NCI-H146 (cell line): ENCODE measurements around the gene B4GALNT4.
"Not testable (repeated sequence)": the region's sequence is repeated elsewhere in the genome, so short reads cannot be mapped to it uniquely, and the experiment has no call there.

Experiments used
- DNase-seq: peaks from one replicate; lab custom pipeline; 2025; lab: John Stamatoyannopoulos, UW

B4GALNT4 gene

GRCh38 chr11:408154-409007 is 39.1 kb downstream of the B4GALNT4 start:
- DNase-seq, result no peak

GRCh38 chr11:409008-409599 is 39.8 kb downstream of the B4GALNT4 start:
- no peak for DNase-seq

DNA sequence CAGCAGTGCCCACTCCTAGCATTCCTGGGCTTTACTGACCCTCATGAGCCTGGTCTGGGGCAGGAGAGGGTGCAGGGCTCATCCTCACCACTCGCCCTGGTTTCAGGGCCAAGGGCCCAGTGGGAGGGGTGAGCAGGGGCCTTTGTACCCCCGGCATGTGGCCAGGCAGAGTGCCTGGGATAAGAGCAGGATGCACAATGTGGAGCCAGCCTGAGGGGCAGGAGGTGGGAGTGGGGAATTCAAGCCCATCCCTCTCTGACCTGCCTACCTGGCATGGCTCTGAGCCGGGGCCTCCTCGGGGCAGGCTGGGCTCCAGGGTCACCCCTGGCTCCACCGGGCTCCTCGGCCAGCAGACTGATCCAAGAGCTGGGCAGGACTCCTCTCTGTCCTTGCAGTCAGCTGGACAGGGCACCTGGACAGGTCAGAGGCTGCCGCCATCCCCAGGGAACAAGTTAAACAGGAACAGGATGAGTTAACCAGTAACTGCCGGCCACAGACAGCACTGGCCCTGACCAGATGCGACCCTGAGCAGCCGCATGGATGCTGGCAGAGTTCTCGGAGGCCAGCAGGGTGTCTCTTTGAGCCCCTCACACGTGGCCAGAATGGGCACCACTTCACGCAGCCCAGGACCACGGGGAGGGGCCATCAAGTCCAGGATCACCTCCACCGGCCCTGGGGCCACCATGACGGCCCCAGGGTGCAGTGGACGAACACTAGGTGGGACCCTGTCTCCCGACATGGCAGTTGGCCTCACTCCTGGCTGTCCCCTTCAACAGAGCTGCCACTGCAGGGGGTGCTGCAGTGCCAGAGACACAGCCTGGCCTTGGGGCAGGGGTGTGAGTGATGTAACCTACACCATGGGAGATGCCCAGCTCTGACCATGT is 40.5 kb downstream of the B4GALNT4 start:
- DNase-seq, result no peak

DNA sequence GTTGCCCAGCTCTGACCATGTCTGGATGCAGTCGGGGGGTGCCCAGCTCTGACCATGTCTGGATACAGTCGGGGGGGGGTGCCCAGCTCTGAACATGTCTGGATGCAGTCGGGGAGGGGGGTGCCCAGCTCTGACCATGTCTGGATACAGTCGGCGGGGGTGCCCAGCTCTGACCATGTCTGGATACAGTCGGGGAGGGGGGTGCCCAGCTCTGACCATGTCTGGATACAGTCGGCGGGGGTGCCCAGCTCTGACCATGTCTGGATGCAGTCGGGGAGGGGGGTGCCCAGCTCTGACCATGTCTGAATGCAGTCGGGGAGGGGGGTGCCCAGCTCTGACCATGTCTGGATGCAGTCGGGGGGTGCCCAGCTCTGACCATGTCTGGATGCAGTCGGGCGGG is 41.4 kb downstream of the B4GALNT4 start:
- DNase-seq, result not testable (repeated sequence)

GRCh38 chr11:411520-411919 is 42.2 kb downstream of the B4GALNT4 start:
- DNase-seq, result not testable (repeated sequence)

GRCh38 chr11:412641-413119 is 43.4 kb downstream of the B4GALNT4 start:
- no peak for DNase-seq

DNA sequence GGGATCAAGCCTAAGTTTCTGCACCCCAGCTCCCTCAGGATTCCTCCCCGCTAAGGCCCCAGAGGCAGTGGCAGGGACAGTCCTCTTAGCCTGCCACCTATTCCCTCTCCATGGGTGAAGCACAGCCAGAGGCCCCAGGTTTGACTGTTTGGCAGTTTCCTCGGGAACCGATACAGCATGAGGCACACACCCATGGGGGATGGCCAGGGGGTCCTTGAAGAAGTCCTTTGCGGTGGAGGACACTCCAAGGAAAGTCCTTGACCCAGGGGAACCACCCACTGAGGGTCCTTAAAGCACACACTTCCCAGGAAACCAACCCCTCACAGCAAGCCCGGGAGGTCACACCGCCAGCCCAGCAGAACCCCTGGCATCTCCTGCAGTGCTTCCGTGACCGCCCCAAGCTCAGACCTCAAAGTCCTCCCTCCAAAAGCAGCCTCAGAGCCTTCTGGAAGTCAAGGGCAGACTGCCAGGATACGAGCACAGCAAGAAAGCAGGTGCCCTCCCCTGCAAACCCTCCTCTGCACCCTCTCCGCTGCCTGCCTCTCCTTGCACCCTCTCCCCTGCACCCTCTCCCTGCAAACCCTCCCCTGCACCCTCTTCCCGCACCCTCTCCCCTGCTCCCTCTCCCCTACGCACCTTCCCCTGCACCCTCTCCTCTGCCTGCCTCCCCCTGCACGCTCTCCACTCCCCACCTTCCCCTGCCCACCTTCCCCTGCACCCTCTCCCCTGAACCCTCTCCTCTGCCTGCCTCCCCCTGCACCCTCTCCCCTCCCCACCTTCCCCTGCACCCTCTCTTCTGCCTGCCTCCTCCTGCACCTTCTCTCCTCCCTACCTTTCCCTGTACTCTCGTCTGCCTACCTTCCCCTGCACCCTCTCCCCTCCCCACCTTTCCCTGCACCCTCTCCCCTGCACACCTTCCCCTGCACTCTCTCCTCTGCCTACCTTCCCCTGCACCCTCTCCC is 44.1 kb downstream of the B4GALNT4 start:
- no peak for DNase-seq

- DNase-seq, result no peak
These were observed 45.1 kb downstream of the B4GALNT4 start for GRCh38 chr11:414318-414857.

DNA sequence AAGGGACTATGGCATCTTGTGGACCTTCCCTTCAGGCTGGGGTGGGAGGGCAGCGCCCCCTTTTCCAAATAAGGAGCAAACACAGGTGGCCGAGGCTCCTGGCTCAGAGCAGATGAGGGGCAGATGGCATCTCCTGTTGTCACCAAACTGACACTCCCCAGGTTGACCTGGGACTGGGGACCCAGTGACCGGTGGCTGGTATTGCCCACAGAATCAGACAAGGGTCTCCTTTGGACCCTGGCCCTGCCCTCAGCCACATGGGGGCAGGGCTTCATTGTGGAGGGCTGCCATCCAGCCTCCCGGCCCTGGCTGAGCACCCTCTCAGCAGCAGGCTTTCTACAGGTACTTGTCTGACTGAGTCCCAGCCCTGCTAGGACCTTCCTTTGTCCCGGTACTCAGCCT is 46.3 kb downstream of the B4GALNT4 start:
- DNase-seq, result no peak

GRCh38 chr11:416051-416756 is 46.9 kb downstream of the B4GALNT4 start:
- DNase-seq, result peak; percentile 37

GRCh38 chr11:416757-417621 is 47.7 kb downstream of the B4GALNT4 start:
- DNase-seq, result peak; percentile 87

- DNase-seq, result no peak
These were observed 48.5 kb downstream of the B4GALNT4 start for GRCh38 chr11:417652-418342.

GRCh38 chr11:418343-419247 is 49.3 kb downstream of the B4GALNT4 start:
- DNase-seq, result no peak

GRCh38 chr11:419248-420005 is 50.1 kb downstream of the B4GALNT4 start:
- DNase-seq, result no peak

GRCh38 chr11:420054-420910 is 51.0 kb downstream of the B4GALNT4 start:
- DNase-seq, result no peak

DNA sequence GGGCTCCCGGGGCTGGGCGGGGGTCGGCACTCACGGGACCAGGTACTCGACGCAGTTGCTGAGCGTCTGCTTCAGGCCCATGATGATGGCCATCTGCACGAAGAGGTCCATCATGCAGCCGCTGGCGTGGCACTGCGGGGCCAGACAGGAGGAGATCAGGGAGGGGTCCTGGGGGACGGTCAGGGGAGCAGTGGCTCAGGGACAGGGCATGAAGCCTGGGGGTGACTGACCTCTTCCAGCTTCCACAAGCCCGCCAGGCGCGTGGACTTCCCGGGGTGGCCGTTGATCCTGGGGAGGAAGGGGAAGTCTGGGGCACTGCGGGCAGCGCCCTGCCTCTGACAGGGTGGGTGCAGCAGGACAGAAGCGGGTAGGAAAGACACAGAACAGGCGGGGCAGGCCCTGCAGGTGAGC is 51.6 kb downstream of the B4GALNT4 start:
- no peak for DNase-seq
